Measurements from ENCODE around the gene KIF2A.

Gene KIF2A

DNA sequence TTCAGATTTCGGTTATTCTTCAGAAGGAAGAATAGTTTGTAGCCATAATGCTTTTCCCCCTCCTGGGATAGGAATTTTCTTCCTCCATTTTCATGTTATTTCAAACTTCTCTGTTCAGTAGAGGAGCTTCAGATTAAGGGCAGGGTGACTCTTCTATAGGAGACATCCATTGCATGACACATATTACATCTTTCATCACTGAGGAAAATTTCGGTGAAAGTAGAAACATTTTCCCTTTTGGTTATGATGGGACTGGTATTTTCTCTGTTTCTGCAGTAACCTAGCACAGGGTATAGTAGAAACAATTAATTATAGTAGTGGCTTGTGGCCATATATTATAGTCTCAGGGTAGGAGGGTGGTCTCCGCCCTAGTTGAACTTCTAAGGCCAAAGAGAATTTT lies 107.7 kb downstream of the KIF2A start:
- Histone ChIP-seq H3K79me2 (ENCODE audit: insufficient read depth, low read length) (peaks cover 51% of the 10 kb centered on the region), H3F3A (ENCODE audit: insufficient read depth, low read length) (no peaks in the 10 kb centered on the region), H3K9ac (ENCODE audit: low read length) (peak overlapping the region; percentile 89), H3K9me3 (ENCODE audit: low read length) (no peaks in the 10 kb centered on the region), H3K4me1 (ENCODE audit: insufficient read depth, low read length, severe bottlenecking) (peaks cover 23% of the 10 kb centered on the region), H3K9me2 (ENCODE audit: low read depth, low read length) (no peaks in the 10 kb centered on the region), H2AFZ (ENCODE audit: low read length) (no peak overlapping the region), H3K4me3 (ENCODE audit: low read depth, low read length, poor library complexity, severe bottlenecking) (peak overlapping the region; percentile 98), H3K36me3 (ENCODE audit: insufficient read depth, low read length) (no peaks in the 10 kb centered on the region), H3K27ac (ENCODE audit: low read depth, low read length, poor library complexity, severe bottlenecking) (no peak overlapping the region), H3K4me2 (ENCODE audit: low read length) (peak overlapping the region; percentile 96), H3K27me3 (ENCODE audit: insufficient read depth, low read length) (no peaks in the 10 kb centered on the region), H4K20me1 (ENCODE audit: insufficient read depth, low read length) (no peaks in the 10 kb centered on the region)
- TF ChIP-seq, protein P1, sequence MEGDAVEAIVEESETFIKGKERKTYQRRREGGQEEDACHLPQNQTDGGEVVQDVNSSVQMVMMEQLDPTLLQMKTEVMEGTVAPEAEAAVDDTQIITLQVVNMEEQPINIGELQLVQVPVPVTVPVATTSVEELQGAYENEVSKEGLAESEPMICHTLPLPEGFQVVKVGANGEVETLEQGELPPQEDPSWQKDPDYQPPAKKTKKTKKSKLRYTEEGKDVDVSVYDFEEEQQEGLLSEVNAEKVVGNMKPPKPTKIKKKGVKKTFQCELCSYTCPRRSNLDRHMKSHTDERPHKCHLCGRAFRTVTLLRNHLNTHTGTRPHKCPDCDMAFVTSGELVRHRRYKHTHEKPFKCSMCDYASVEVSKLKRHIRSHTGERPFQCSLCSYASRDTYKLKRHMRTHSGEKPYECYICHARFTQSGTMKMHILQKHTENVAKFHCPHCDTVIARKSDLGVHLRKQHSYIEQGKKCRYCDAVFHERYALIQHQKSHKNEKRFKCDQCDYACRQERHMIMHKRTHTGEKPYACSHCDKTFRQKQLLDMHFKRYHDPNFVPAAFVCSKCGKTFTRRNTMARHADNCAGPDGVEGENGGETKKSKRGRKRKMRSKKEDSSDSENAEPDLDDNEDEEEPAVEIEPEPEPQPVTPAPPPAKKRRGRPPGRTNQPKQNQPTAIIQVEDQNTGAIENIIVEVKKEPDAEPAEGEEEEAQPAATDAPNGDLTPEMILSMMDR (IDR thresholded peaks at IDR 0.05; ENCODE audit: low read length) = no peak
- no peak for TF ChIP-seq EZH2 (IDR thresholded peaks at IDR 0.05; ENCODE audit: borderline replicate concordance, low read length)

DNA sequence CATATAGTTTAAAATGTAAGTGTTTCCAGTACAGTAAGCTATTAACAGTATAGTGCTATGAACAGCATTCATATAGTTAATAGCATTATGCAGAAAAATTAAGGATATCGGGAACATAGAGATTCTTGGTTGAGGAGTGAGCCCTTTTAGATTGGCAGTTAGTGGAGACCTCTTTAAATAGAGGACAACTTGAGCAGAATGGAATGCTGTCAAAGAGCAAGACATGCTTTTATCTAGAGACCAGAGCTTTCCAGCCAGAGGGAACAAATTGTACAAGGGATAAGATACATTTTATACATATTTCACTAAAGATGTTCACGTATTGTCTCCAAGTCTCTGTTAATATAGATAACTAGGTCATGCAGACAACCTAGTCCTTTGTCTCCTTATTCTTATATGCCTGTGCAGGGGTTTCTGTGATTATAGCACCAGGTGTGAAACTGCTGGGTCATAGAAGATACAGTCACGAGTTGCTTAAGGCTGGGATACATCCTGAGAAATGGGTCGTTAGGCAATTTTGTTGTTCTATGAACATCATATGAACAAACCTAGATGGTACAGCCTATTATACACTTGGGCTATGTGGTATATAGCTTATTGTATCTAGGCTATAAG lies 112.6 kb downstream of the KIF2A start:
- no peak overlapping the region for H2AFZ ChIP-seq (ENCODE audit: low read length)
- H3K9ac ChIP-seq (ENCODE audit: low read length) = no peak overlapping the region
- H3K9me3 ChIP-seq (ENCODE audit: low read length) = no peaks in the 10 kb centered on the region
- no peak overlapping the region for H3K4me3 ChIP-seq (ENCODE audit: low read depth, low read length, poor library complexity, severe bottlenecking)
- no peak overlapping the region for H3K27ac ChIP-seq (ENCODE audit: low read depth, low read length, poor library complexity, severe bottlenecking)
- peaks cover 79% of the 10 kb centered on the region for H3K79me2 ChIP-seq (ENCODE audit: insufficient read depth, low read length)
- no peaks in the 10 kb centered on the region for H3K9me2 ChIP-seq (ENCODE audit: low read depth, low read length)
- TF ChIP-seq EZH2 (IDR thresholded peaks at IDR 0.05; ENCODE audit: borderline replicate concordance, low read length) = no peak
- TF ChIP-seq, protein P1 (IDR thresholded peaks at IDR 0.05; ENCODE audit: low read length) = no peak
- H4K20me1 ChIP-seq (ENCODE audit: insufficient read depth, low read length) = peaks cover 2% of the 10 kb centered on the region; the same call in 1 of the 2 replicates
- H3K4me2 ChIP-seq (ENCODE audit: low read length) = no peak overlapping the region
- no peaks in the 10 kb centered on the region for H3K27me3 ChIP-seq (ENCODE audit: insufficient read depth, low read length)
- peaks cover 13% of the 10 kb centered on the region for H3K4me1 ChIP-seq (ENCODE audit: insufficient read depth, low read length, severe bottlenecking)
- H3F3A ChIP-seq (ENCODE audit: insufficient read depth, low read length) = no peaks in the 10 kb centered on the region
- no peaks in the 10 kb centered on the region for H3K36me3 ChIP-seq (ENCODE audit: insufficient read depth, low read length)

DNA sequence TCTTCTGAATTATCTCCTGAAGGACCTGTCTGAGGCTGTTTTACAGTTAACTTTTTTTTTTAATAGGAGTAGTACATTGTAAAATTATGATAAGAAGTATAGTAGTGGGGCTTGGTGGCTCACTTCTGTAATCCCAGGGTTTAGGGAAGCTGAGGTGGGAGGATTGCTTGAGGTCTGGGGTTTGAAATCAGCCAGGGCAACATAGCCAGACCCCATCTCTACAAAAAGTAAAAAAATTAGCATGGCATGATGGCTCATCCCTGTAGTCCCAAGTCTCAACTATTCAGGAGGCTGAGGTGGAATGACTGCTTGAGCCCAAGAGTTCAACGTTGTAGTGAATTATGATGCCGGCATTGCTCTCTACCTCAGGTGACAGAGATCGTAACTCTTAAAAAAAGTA lies 113.6 kb downstream of the KIF2A start:
- peaks cover 2% of the 10 kb centered on the region; the same call in 1 of the 2 replicates for H4K20me1 ChIP-seq (ENCODE audit: insufficient read depth, low read length)
- no peaks in the 10 kb centered on the region for H3K9me2 ChIP-seq (ENCODE audit: low read depth, low read length)
- H2AFZ ChIP-seq (ENCODE audit: low read length) = no peak overlapping the region
- peaks cover 3% of the 10 kb centered on the region for H3K4me1 ChIP-seq (ENCODE audit: insufficient read depth, low read length, severe bottlenecking)
- no peak overlapping the region for H3K9ac ChIP-seq (ENCODE audit: low read length)
- no peaks in the 10 kb centered on the region for H3K36me3 ChIP-seq (ENCODE audit: insufficient read depth, low read length)
- no peak overlapping the region for H3K4me3 ChIP-seq (ENCODE audit: low read depth, low read length, poor library complexity, severe bottlenecking)
- no peaks in the 10 kb centered on the region for H3K9me3 ChIP-seq (ENCODE audit: low read length)
- H3K4me2 ChIP-seq (ENCODE audit: low read length) = no peak overlapping the region
- H3F3A ChIP-seq (ENCODE audit: insufficient read depth, low read length) = no peaks in the 10 kb centered on the region
- H3K79me2 ChIP-seq (ENCODE audit: insufficient read depth, low read length) = peaks cover 75% of the 10 kb centered on the region
- H3K27me3 ChIP-seq (ENCODE audit: insufficient read depth, low read length) = no peaks in the 10 kb centered on the region
- no peak for TF ChIP-seq EZH2 (IDR thresholded peaks at IDR 0.05; ENCODE audit: borderline replicate concordance, low read length)
- TF ChIP-seq, protein P1 (IDR thresholded peaks at IDR 0.05; ENCODE audit: low read length) = no peak
- H3K27ac ChIP-seq (ENCODE audit: low read depth, low read length, poor library complexity, severe bottlenecking) = no peak overlapping the region

All from OCI-LY1 (cell line).